Testis (tissue), 3 donors: Measurements from ENCODE around the gene ISX. TPM values are rescaled to one million over a fixed set of nuclear protein-coding genes. Genes with fewer than 3 reads are reported as not detected.
A peak's percentile ranks its signal among the peaks of the same experiment; 100 is the strongest.

ENCODE experiments used
- DNase-seq: peaks from one replicate; pipeline ENCODE4 v3.0.0-alpha.2; 2019
- H3K27ac ChIP-seq, 2 donors: fragments of 200-600 bp; sonication (generic); one replicate each; pipeline ENCODE4 v1.5.1; 2019
- H3K27me3 ChIP-seq: fragments of 200-600 bp; sonication (generic); one replicate; pipeline ENCODE4 v1.5.1; 2019
- H3K36me3 ChIP-seq: fragments of 200-600 bp; sonication (generic); one replicate; pipeline ENCODE4 v1.5.1; 2017; ENCODE audit warnings: low read depth; ENCODE audit errors: missing control alignments
- H3K4me1 ChIP-seq: fragments of 200-600 bp; sonication (generic); one replicate; pipeline ENCODE4 v1.5.1; 2019
- H3K4me3 ChIP-seq, 2 donors: fragments of 200-600 bp; sonication (generic); one replicate each; pipeline ENCODE4 v1.5.1; 2017 to 2019
- H3K9me3 ChIP-seq: fragments of 200-600 bp; sonication (generic); one replicate; pipeline ENCODE4 v1.5.1; 2017
- CTCF ChIP-seq, 3 experiments: fragments of 450-650 bp in 2 of 3; fragments of 200-600 bp in 1 of 3; sonication (generic) in 1 of 3; IDR thresholded peaks; one replicate each; pipeline ENCODE4 v1.5.1; 2016 to 2019; ENCODE audit warnings: antibody characterized with exemption in 3 of 3, mild to moderate bottlenecking in 2 of 3, moderate library complexity in 1 of 3
- POLR2A ChIP-seq: fragments of 450-650 bp; IDR thresholded peaks from one replicate; pipeline ENCODE4 v1.6.1; 2017; ENCODE audit warnings: antibody characterized with exemption, mild to moderate bottlenecking, moderate library complexity
- WGBS, 2 donors: methylation state at CpG; one replicate each; pipeline ENCODE4 v1.1.5; 2018; 5-methylcytosine and 5-hydroxymethylcytosine counted together
- intact Hi-C: fragments of 100-400 bp; cut with DNase I; formaldehyde crosslinking; loops from one replicate; pipeline ENCODE4 v1.15.1; 2023; ENCODE audit warnings: low total_unique reads
- polyA plus RNA-seq: library from polyadenylated mRNA; stranded (reverse); fragments of 350-450 nt; fragmentation: Illumina TruSeq; extraction: RNeasy Lipid Tissue Mini Kit (QIAGEN cat#74804); gene quantifications from one replicate; pipeline ENCODE4 v1.2.3, GENCODE V29; 2014; ENCODE audit warnings: low read depth, low replicate concordance; ENCODE audit not compliant: insufficient read depth
- total RNA-seq, 2 donors: library from RNA; depleted of rRNA; stranded (reverse); fragments of >200 nt; gene quantifications; one replicate each; pipeline ENCODE4 v1.2.3, GENCODE V29; 2016

The ISX gene
- total and polyA plus RNA-seq, 3 donors from 2014 or later = not detected

DNA sequence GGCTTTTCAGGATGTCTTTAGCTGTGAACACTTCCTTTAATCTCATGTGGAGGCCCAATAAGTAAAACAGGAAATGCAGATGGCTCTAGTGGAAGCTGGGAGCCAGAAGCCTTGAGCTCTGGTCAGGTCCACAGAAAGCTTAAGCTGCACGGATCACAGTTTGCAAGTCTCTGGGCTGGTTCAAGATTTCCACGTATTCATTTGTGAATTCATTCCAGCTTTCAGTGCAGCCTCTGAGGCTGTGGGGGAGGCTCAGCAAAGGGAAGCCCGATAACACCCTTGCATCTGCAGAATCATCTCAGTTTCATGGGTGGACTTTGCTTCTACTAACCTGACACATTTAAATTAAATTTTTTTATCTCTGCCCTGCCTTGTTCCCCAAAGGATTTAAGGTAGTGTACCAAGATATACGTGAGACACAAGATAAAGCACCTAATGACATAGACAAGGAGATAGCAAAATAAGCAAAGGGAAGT is 65.6 kb downstream of the ISX start:
- H3K27me3 ChIP-seq = no peaks in the 10 kb centered on the region
- 35% methylated on average over 4 of the region's 4 CpGs for WGBS, 2 donors
- no peaks in the 10 kb centered on the region for H3K36me3 ChIP-seq
- no peaks in the 10 kb centered on the region for H3K9me3 ChIP-seq
- no peak overlapping the region for H3K4me3 ChIP-seq
- no peak for TF ChIP-seq CTCF (IDR thresholded peaks at IDR 0.05)
- TF ChIP-seq POLR2A = no peak
- H3K27ac ChIP-seq = no peak overlapping the region
- peak; percentile 54 for DNase-seq
- H3K4me1 ChIP-seq = peaks cover 8% of the 10 kb centered on the region
- intact Hi-C loops = no loop called here

DNA sequence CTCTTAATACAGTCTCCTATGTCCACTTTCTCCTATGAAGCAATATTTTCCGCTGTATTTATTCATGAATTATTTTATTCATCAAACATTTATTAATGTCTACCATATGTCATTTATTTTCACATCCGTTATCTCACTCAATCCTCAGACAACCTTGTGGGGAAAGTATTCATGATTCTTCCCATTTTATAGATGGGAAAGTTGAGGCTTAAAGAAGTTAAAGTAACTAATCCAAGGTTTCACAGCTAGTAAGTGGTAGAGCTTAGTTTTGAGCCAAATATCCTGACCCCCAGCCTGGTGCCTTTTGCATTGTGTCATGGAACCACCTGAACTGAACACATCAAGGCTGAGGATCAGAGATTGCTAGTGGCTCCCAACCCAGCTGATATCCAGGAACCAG is 66.6 kb downstream of the ISX start:
- TF ChIP-seq CTCF (IDR thresholded peaks at IDR 0.05) = no peak
- TF ChIP-seq POLR2A = no peak
- 92 to 94% methylated on average over 2 of the region's 2 CpGs for WGBS, 2 donors
- no peaks in the 10 kb centered on the region for H3K36me3 ChIP-seq
- H3K4me3 ChIP-seq = no peak overlapping the region
- H3K27me3 ChIP-seq = no peaks in the 10 kb centered on the region
- H3K27ac ChIP-seq = no peak overlapping the region
- no peaks in the 10 kb centered on the region for H3K9me3 ChIP-seq
- intact Hi-C loops = no loop called here
- DNase-seq = no peak
- H3K4me1 ChIP-seq = peaks cover 8% of the 10 kb centered on the region

DNA sequence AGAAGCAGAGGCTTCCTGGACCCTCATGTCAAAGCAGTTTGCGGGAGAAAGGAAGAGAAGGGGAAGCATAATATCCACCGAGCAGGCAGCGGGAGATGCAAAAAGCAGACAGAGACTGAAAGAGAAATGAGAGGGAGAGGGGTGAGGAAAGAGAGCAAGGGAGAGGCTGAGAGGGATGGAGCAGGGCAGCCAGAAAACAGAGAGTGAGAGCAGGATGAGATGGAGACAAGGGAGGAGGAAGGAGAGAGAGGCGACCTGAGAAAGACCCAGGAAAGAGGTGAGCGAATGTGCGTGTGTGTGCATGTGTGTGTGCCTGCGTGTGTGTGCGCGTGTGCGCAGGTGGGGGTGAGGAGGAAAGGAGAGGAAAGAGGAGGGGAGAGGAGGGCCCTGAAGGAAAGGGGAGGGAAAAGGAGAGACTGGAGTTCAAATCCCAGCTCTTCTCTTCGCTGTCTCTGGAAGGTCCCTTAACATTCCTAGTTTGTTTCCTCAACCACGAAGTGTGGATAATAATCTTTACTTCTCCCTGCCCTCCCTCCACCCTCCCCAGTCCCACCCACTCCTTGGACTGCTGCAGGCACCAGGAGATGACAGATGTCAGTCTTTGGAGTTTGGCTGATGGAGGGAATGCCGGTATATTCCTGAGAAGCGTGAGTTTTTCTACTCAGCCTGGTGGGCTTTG is 67.9 kb downstream of the ISX start:
- no peak overlapping the region for H3K27ac ChIP-seq
- H3K4me1 ChIP-seq = peaks cover 8% of the 10 kb centered on the region
- no peak for DNase-seq
- H3K27me3 ChIP-seq = no peaks in the 10 kb centered on the region
- H3K36me3 ChIP-seq = no peaks in the 10 kb centered on the region
- no peak for TF ChIP-seq POLR2A
- H3K9me3 ChIP-seq = no peaks in the 10 kb centered on the region
- 74 to 78% methylated on average over 14 of the region's 14 CpGs for WGBS, 2 donors
- no peak overlapping the region for H3K4me3 ChIP-seq
- intact Hi-C loops = no loop called here

GRCh38 chr22:35134637-35135036 is 68.7 kb downstream of the ISX start:
- Histone ChIP-seq H3K4me3 (no peak overlapping the region), H3K27me3 (no peaks in the 10 kb centered on the region), H3K9me3 (no peaks in the 10 kb centered on the region), H3K27ac (no peak overlapping the region), H3K36me3 (no peaks in the 10 kb centered on the region), H3K4me1 (peaks cover 8% of the 10 kb centered on the region)
- intact Hi-C loops = no loop called here
- peak; percentile 29 for DNase-seq
- WGBS, 2 donors = 44 to 65% methylated on average over 3 to 8 of the region's 8 CpGs
- no peak for TF ChIP-seq POLR2A
- no peak for TF ChIP-seq CTCF (IDR thresholded peaks at IDR 0.05)

- no peak for TF ChIP-seq POLR2A
- no peak for TF ChIP-seq CTCF (IDR thresholded peaks at IDR 0.05)
- intact Hi-C loops = no loop called here
Measured at GRCh38 chr22:35135165-35135564, 69.2 kb downstream of the ISX start.

More at GRCh38 chr22:35135165-35135564, 69.2 kb downstream of the ISX start:
- no peak overlapping the region for H3K4me3 ChIP-seq
- no peaks in the 10 kb centered on the region for H3K9me3 ChIP-seq
- peaks cover 8% of the 10 kb centered on the region for H3K4me1 ChIP-seq
- no peaks in the 10 kb centered on the region for H3K36me3 ChIP-seq
- 60 to 63% methylated on average over 4 to 5 of the region's 5 CpGs for WGBS, 2 donors
- no peak overlapping the region for H3K27ac ChIP-seq
- no peaks in the 10 kb centered on the region for H3K27me3 ChIP-seq
- no peak for DNase-seq

Other genes starting within 250 kb of the ISX start
- 10 to 100 TPM; 58.7 to 63.4 TPM for gene HMGXB4, start 191.3 kb downstream of the ISX start, total RNA-seq
- gene HMGXB4, start 191.3 kb downstream of the ISX start, polyA plus RNA-seq = 26.5 TPM
- gene TOM1, start 233.7 kb downstream of the ISX start, total RNA-seq = 10 to 100 TPM; 66.2 to 68.0 TPM
- 65.7 TPM for gene TOM1, start 233.7 kb downstream of the ISX start, polyA plus RNA-seq